ENCODE data around the gene NPAS3.

NPAS3 gene

DNA sequence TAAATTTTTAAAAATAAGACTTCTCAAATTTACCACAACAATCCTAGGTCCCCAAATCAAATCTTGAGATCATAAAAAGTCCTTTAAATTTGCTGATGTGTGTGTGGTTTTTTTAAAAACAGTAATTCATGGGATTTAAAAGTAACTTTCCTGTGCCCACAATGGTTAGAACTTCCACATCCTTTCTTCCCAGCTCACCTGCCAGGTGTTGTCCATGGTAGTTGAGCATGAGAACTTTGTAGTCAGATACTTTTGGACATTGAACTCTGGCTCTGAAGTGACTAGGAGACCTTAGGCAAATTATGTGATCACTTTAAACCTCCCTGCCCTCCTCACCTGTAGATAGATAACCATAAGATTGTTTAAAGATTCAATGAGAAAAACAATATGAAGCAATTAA lies 253.2 kb downstream of the NPAS3 start:
- DNase-seq: no peak

DNA sequence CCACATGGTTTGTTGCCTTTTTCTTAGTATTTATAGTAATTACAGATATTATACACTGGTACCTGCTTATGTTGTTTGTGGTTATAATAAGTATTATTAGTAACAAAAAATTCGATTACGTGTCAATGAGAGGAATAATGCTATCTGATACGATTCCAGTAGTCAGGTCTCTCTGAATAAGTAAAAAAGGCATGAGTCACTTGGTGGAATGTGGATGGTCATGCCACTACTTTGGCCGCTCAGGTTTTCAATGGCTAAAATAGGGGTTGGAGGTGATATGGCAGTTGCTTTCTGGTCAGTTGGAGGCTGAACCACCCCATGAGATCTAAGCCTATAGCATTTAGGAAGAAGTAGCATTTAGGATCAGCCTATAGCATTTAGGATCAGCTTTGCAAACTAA lies 255.9 kb downstream of the NPAS3 start:
- no peak for DNase-seq

DNA sequence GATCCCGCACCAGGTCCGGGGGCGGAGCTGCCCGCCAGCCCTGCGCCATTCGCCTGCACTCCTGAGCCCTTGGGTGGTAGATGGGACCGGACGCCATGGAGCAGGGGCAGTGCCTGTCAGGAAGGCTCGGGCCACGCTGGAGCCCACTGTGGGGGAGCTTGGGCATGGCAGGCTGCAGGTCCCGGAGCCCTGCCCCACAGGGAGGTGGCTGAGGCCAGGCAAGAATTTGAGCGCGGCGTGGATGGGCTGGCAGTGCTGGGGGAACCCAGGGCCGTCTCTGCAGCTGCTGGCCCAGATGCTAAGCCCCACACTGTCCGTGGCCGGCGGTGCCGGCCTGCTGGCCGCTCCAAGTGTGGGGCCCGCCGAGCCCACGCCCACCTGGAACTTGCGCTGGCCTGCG lies 260.0 kb downstream of the NPAS3 start:
- no peak for DNase-seq

DNA sequence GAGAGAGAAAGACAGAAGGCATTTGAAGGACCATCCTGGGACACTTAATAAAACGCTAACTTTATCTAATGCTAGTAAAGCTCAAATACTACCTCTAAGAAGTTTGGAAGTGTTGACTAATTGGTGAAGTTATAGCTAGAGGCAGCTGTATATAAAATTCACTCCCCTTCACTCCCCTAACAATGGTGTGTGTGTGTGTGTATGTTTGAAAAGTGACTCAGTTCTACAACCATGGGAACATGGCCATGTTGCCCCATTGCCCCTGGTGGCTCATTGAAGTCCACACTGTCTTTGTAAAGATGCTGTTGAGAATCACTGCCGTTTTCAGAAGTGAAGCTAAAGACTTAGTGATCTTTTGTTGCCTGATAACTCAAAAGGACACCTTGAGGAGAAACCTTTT lies 262.4 kb downstream of the NPAS3 start:
- DNase-seq: no peak

DNA sequence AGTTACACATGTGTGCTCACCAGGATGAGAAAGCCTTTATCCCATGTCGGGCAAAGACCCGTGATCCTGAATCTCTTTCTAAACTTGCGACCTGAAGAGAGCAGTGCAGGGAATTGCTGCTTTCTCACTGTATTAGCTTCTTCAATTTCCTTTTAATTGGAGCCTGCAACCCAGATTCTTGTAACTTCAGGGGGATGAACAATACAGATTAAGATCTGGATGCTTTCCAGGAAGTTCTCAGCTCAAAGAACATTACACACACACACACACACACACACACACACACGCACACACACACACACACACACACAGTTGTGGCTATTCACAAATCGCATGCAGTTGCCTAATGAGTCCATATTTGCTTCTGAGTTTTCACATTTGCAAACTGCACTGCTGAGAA lies 268.3 kb downstream of the NPAS3 start:
- DNase-seq: no peak

DNA sequence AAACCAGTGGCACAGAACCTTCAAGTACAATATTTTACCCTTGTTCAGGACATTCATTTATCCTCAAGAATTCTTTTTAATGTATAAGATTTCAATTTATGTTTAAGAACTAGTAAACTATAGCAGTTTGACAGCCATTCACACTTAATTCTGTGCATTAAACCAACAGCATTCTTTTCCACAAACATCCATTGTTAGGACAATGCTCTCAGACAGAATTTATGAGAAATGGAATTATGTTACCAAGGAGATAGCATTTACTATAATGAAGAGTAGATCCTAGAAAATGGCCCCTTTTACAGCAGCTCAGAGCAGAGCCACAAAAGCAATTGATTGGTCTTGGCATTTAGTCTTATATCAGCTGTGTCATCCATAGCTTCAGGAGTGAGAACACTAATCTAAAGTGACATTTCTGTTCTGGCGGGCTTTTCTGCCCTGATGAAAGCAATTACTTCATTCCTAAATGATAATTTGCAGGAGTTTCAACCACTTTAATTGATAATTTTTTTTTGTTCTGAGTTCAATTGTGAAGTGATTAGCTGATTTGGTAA lies 268.9 kb downstream of the NPAS3 start:
- DNase-seq: no peak

DNA sequence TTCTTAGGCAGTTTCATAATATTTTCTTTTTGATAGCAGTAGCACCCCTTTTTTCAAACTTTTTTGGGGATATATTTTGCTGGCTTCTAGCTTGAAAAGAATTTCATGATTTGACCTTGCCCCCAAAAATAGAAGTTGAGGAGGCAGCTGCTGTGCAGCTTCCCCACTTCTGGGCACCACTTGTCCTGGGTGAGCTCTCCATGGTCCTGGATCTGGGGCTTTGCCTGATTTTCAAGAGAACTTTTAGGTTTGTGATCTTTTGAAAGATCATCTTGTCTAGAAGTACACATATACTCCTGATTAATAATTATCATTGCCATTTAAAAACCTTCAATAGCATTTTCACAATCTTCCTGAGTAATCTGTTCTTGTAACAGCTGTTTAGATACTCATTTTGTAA lies 271.6 kb downstream of the NPAS3 start:
- DNase-seq: no peak

DNA sequence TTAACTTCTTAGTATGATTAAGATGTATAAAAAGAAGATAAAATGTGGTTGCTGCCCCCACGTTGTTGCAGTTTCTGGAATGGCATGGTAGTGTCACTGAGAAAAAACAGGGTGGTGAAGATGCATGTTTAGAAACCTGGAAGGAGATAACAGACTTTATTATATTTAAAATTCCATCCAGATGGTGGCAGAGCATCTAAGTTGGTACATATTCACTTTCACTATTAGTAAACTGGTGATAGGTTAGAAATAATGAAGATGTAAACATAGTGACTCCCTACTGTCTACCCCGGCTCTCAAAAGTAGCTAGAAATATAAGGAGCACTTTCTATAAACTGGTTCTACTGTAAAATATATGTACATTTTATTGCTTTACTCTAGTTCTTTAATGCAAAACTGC lies 279.3 kb downstream of the NPAS3 start:
- DNase-seq: no peak

DNA sequence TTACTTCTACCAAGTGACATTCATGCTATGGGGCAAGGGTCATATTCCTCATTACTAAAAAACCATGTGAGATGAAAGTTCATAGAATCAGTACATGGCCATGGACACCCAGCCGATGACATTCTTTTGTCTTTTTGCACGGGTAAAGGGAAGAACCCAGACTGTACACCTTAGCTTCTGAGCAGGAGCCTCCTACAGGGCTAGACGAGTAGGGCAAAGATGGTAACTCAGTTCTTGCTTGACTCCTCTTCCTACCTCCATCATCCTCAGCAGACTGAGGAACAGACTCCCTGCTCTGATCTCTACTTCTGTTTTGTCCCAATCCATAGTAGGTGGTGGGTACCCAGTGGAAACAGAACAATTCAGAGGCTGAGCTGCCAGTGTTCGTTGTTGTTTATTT lies 281.3 kb downstream of the NPAS3 start:
- no peak for DNase-seq

DNA sequence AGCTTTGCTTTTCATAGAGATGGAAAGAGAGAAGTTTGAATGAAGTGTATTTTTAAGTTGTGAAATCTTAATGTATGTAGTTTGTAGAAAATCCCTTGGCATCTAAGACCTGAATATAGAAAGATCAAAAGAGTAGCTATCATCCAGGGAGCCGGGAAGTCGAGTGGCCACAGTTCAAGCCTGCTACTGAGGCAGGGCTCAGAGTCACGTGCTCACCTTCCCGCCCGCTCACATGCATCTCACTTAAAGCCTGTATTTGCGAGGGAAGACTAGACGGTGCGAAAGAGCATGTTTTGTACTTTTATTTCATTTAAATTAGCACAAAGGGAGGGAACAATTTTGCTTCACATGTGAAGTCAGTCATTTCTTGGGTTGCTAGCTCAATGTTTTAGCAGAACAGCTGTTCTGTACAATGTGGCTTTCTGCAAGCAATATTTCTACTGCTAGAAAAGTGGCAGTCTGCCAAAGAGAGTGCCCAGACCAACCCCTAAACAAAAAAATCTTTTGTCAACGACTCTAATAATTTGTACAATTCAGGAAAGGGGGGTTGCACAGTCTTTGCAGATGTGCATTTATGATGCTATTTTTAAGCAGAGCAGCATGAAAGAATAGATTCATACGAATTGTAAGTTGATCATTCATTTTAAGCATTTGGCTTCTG lies 290.7 kb downstream of the NPAS3 start:
- DNase-seq: no peak

DNA sequence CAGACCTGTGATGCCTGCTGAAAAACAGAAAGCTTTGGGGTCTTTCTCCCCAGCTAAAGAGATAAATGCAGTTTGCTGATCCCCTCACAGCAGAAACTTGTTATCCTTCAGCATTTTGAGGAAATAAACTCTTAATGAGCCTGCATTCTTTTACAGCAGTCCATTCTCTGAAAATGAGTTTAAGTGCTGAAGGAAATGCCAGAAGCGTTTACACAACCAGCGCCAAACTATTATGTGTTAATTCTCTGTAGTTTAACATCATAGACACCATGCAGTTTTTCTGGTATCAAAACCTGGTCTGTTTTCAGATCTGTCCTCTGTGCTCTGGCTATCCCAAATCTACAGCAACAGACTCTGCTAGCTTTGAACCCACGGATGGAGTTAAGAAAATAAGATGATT lies 291.3 kb downstream of the NPAS3 start:
- DNase-seq: no peak

DNA sequence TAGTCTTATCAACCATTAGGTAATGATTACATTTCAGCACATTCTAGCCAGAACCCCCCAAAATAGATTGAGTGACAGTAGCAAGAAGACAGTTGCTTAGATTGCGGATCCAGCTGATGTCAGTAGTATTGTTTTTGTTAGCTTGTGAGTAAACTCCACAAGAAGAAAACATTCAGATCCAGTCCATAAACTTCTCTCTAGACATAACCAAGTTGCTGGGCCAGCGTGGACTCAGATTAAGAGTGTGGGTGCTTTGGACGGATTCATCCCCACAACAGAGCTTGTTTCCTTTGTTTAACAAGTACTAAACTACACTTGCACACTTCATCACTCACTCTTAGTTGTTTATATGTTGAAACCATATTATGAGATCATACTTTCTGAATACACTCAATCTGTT lies 293.4 kb downstream of the NPAS3 start:
- no peak for DNase-seq

DNA sequence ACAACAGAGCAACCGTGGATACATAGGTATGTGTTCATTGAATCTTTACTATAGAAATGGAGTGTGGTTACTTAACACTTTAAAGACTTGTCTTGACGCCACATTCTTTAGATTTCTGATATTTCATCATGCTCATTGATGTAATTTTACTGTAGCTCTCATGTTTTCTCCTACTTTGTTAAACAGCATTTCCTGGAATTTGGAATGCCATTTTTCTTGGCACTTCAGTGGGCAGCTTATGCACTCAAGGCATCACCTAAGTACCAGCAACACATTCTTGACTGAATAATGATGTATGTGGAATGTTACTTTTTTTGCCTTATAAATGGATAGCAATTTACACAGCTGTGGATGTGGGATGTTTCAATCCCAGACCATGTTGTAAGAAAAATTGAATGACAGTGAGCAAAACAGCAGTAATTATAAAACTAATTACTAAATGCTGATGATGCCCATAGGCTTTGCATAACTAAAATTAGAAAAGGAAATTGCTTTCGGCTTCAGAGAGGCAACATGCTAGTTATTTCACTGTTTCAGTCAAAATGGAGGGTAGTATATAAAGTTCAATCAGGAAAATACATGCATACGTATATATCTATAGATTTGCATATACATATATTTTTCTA lies 298.5 kb downstream of the NPAS3 start:
- DNase-seq: no peak

DNA sequence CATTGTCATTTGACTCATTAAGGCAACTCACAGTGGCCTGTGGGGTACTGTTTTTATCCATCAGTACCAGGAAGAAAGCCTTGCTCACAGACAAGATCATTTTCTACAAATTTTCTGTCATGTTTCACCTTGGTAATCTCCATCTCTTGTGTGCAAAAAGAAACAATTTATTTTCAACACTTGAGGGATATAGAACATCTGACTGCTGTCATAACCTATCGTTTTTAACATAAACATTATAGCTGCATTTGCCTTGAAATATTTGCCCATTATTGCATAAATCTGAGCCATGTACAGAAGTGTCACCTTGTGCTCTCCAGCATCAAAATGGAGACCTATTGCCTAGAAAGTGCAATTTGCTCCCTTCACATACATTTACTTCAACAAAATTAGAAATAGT lies 300.8 kb downstream of the NPAS3 start:
- DNase-seq: no peak

DNA sequence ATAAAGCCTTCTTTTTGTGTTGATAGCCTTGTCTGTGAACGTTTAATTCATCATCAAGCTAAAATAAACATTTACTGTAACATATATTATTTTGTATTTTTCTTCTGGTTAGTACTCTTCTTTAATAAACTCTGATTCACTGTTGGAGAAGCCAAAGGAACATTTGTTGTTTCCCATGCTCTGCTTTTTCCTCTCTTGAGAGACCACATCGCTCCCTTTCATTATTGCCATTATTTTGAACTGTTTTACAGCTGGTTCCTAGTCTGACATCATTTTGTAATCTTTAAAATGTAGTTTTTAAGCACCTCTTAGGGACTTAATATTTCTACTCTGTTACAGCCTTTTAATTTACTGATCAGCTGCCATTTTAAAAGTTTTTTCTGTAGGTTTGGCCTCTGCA lies 301.8 kb downstream of the NPAS3 start:
- DNase-seq: no peak

DNA sequence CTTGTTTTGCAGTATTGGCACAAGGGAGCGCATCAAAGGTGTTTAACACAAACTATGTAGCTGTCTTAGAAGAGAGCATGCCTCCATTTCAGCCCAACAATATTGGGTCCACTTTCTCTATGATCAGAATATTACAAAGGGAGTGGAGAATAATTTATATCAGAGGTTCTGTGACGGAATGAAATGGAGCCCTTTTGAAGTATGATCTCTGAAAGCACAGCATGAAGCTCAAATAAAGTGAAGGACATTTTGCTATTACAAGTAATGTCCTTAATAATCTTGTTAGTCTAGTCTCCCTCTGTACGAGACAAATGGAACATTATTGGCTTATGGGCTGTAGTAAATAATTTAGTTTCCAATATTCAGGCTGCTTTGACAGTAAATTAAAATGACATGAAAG lies 302.7 kb downstream of the NPAS3 start:
- no peak for DNase-seq

DNA sequence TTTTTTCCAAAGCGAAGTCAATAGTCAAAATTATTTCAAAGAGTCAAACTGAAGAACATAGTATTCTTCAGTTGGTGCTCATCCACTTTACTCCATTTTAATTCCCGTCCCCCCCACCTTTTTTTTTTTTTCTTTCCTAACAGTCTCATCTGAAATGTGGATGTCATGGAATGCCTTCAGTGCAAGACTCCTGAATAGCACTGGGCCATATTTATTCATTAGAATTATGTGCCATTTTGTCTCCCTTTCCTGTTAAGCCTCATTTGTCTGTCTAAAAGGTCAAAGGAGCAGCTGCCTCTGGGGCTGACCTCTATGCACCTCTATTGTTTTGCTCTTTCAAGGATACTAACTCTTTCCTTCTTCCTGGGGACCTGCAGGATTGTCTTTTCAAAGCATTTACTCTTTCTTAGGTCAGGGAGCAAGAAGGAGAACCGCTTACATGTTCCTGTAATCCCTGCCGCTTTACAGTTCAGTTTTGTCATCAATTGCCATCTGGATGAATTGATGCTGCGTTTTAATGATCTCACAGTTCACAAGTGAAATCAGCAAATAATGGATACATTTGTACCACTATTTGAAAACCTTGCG lies 310.6 kb downstream of the NPAS3 start:
- DNase-seq: no peak

DNA sequence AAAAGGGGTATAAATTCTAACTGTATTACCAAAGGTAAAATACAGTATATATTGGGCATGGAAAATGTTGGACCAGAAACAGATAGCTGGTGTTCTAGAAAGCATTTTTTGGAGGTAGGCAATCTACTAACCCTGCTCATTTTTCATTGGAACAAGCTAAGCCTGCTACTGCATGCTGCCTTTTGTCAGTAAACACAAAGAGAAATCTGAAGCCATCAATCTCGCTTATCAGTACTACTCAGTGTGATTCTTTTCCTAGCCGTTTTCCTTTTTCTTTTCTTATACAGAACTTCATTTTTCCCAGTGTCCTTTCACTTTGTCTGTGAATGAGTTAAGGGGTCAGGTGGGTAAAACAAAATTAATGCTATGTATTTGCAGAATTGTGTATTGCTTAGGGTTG lies 312.3 kb downstream of the NPAS3 start:
- DNase-seq: no peak

DNA sequence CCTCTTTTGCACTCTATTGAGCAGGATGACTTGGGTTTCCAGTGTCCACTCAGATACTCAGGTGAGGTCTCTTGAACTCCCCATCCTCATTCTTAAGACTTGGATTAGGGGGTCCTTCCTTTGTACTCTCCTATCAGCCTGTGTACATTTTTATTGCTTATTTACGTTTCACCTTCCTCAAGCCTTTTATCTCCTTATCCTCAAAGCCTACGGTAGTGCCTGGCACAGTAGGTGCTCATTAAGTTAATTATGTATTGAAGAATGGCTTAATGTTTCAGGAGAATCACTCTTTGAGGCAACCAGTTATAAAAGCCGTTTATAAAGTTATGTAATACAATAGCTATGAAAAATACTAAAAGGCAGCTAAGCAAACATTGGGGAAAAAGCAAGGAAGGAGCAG lies 315.7 kb downstream of the NPAS3 start:
- DNase-seq: no peak

DNA sequence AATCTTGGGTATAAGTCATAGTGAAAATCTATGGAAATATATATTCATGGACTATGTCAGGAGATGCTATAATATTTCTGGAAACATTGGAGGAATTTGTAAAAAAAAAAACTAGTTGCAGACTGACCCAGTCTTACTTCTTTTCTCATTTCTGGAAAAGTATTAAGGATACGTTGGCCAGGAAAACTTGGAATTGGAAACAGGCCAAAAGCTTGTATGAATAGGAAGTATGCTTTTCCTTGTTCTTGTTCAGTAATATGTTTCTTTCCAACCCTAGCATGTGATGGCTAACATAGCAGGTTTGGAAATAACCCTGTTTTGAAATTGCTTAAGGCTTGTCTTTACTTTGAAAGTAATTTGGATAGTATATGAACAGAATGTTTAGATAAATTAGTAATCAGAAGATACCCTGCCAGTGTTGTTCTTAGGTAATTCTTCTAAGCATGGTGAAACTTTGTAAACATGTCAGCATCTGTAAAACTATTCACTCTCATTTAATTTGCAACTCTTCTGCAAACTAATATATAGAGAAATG lies 316.2 kb downstream of the NPAS3 start:
- no peak for DNase-seq

DNA sequence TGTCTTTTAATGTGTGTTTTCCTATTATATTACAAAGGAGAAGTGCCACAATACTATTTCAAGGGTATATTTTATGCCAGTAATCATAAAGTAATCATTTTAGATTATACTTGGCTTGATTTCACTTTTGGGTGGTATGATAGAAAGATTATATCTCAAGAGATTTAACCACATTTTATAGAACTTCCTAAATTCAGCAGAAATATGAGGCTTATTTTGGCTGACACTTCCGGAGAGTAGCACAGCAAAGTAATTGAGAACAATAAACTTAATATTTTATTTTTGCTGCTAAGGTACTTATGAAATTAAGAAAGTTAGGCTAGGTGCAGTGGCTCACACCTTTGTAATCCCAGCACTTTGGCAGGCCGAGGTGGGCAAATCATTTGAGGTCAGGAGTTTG lies 319.1 kb downstream of the NPAS3 start:
- no peak for DNase-seq

DNA sequence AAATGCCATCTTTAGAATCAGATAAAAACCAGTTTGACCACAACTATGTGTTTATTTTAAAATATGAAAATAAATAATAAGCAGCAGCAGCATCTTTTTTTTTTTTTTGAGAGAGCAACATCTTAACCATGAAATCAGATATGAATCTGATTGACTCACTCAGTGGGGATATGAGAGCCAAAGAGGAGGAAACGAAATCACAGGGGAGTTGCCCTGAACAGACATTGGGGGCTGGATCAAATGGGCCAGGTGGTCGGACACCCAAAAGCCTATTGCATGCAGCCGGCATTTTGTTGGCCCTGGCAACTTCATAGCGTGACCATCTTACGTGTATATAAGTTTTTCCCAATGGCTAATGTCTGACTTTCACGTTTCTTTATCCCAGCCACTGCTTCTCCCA lies 321.1 kb downstream of the NPAS3 start:
- no peak for DNase-seq

DNA sequence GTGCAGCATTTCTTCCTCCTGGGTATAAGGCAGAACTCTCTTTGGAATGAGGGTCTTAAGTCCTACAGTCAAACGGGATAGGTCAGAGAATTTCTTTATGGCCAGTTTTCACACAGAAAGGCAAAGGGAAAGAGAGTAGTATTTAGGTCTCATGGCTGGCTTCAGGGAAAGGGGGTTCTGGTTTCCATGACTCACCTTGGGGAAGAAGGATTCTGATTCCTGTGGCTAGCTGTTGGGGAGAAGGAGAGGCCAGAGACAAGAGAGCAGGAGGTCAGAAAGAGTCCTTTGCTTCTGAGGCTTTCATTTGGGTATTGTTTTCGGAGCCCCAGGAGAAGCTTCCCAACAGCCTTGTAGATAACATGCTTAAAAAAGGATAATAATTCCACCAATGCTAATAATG lies 332.5 kb downstream of the NPAS3 start:
- no peak for DNase-seq

DNA sequence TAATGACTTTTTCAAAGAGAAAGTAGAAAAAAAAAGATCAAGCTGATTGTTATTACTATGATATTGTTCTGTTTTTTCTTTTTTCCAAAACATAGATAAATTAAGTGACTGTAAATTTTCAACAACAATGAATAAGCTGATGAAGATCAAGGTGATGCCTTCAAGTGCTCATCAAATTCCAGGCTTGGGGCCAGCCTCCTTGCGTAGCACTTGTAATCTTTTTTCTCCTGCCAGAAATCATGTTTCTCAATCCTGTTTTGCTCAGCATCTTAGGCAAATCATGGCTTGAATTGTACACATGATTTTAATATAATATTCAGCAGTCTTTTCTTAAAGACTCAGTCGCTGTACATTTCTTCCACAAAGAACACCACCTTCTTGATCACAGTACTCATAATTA lies 333.2 kb downstream of the NPAS3 start:
- no peak for DNase-seq
